ENCODE data around the gene TM2D1.
"Not testable (repeated sequence)": the region's sequence is repeated elsewhere in the genome, so short reads cannot be mapped to it uniquely, and the experiment has no call there.

Gene TM2D1

DNA sequence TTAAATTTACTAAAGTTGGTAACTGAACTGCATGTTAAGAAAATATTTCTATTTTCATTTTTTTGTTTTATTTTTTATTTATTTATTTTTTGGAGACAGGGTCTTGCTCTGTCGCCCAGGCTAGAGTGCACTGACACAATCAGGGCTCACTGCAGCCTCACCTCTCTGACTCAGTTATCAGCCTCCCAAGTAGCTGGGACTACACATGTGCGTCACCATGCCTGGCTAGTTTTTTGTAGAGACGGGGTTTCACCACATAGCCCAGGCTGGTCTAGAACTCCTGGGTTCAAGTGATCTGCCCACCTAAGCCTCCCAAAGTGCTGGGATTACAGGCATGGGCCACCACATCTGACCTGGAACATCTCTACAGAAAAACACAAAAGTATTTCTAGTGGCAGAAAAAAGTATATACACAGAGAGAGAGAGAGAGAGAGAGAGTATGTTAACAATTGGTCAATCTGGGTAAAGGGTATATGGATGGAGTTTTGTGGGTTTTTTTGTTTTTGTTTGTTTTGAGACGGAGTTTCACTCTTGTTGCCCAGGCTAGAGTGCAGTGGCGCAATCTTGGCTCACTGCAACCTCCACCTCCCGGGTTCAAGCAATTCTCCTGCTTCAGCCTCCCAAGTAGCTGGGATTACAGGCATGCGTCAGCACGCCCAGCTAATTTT lies 5.8 kb downstream of the TM2D1 start:
- DNase-seq (ENCODE audit: low read depth in 2 of 2): not testable (repeated sequence)

DNA sequence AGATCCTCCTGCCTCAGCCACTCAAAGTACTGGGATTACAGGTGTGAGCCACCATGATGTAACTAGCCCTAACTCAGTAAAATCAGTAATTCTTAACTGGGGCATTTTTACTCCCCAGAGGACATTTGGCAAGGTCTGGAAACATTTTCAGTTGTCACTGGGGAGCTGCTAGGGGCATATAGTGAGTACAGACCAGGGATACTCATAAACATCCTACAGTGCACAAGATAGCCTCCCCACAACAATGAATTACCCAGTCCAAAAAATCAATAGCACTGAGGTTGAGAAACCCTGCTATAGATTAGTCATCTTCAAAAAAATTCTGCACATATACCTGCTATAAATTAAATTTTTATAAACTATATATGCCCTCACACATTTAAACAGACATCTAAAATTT lies 13.0 kb downstream of the TM2D1 start:
- no peak for DNase-seq (ENCODE audit: low read depth in 2 of 2)

GRCh38 chr1:61711257-61711656 lies 13.7 kb downstream of the TM2D1 start:
- DNase-seq (ENCODE audit: low read depth in 2 of 2): not testable (repeated sequence)

DNA sequence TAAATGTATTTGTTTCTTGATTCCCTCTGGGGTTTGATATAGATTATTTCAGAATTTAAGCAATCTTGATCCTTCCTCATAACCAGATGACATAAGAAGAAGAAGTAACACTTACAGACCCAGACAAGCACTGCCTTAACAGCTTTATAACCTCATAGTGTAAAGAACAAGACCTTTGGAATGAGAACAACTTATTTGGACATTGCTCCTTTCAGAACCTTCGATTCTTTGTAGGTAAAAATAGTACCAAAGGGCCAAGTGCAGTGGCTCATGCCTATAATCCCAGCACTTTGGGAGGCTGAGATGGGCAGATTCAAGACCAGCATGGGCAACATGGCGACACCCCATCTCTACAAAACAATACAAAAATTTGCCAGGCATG lies 15.0 kb downstream of the TM2D1 start:
- DNase-seq (ENCODE audit: low read depth in 2 of 2): no peak

DNA sequence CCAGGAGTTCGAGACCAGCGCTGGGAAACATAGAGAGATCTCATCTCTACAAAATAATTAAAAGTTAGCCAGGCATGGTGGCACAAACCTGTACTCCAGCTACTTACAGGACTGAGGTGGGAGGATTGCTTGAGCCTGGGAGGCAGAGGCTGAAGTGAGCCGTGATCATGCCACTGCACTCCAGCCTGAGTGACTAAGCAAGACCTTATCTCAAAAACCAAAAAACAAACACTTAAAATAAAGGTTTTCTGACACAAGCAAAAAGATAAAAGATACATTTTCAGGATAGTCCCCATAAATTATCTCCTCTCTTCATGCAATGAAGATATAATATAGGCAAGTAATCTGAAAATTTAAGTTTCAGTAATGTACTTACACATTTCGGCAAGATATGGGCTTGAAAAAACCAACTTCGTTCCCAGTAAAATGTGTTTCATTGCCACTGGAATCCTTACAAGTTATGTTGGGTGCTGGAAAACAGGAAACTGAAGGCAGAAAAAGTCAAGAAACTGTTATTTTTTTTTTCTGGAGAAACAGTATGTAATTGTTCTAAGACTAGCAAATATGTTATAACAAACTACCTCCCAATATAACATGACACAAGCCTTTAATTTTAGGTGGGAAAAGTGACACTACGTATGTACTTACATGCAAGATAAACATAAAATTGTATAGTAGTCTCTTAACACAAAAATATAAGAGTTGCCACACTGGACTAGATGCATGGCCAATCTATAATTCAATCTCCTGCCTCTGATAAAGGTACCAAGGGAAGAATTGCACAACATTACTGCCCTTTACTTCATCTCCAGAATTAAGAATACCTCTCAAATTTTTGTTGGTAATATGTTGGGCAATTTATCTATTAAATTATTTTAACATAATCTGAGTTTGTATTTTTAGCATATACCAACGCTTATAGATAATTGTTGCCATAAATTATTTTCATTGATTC lies 15.7 kb downstream of the TM2D1 start:
- no peak for DNase-seq (ENCODE audit: low read depth in 2 of 2)

DNA sequence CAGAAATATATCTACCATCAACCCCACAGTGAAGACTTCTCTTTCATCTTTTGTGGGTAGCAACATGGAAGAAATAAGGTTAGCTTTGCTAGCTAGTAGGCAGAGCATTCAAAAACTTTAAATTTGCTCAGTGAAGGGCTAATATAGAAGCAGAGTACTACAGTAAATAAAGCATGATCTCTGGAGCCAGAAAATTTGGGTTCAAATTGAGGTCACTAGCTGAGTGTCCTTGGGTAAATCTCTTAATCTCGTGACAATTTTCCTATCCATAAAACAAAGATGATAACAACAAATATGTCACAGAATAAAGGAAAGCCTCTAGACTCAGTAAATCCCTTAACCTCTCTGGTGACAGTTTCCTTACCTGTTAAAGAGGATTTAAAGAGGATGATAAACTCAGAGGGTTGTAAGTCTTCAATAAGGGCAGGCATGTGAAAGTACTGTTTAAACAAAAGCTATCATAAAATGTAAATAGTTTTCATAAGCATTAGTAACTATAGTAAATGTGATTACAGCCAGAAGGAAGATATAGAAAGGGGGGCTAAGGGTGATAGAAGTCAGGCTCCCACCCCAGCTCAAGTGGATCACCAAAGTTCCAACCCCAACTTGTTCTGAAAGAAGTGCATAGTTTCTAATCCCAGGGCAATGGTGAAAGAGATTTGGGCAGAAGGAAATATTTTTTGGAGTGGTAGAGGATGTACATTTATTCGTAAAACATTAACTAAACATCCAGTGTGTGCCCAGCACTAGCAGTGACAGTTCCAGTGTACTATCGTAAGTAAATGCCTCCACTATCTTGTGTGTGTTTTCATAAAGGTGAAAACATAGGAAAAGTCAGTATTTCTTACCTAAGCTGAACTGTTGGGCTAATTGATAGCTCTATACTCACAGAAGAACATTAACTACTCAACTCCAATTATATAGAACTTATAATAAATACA lies 24.8 kb downstream of the TM2D1 start:
- DNase-seq (ENCODE audit: low read depth in 2 of 2): no peak

DNA sequence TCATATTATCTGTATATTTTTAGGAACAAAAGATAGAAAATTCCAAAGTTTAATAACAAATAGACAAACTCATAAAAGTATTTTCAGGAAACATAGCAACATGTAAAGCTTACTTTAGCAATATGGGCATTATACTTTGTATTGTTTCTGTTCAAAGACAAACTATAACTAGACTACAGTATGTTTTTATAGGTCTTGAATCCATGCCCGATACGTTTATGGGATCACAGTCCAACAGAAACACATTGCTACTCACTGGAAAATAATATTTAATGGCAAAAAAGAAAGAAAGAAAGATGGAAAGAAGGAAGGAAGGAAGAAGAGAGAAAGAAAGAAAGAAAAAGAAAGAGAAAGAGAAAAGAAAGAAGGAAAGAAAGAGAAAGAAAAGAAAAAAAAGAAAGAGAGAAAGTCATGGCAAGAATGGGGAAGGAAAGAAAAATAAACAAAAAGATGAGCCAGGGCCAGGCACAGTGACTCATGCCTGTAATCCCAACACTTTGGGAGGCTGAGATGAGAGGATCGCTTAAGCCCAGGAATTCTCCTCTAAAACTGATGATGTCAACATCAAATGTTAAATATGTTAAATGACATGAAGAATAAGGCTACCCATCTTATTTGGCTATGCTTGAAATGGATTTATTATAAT lies 32.7 kb downstream of the TM2D1 start:
- no peak for DNase-seq (ENCODE audit: low read depth in 2 of 2)

- DNase-seq (ENCODE audit: low read depth in 2 of 2): no peak
These were observed 37.0 kb downstream of the TM2D1 start for GRCh38 chr1:61687901-61688300.

- no peak for DNase-seq (ENCODE audit: low read depth in 2 of 2)
These were observed 42.0 kb downstream of the TM2D1 start for GRCh38 chr1:61682891-61683290.

DNA sequence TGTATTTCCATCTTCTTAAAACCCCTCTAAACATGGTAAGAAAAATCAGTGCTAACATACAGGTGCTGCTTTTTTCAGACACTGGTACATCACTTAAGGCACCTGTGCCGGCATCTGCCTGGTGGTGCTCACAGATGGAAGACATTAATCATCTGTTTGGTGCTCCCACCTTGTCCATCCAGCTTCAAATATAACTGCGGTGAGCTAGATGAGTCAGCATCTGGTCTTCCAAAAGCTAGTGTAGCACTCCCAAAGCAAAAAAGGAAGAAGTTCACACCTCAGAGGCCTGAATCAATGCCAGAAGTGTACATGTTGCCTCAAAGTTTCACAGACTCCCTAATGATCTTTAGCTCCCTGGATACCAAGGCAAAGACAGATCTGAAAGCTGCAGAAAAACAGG lies 44.4 kb downstream of the TM2D1 start:
- DNase-seq (ENCODE audit: low read depth in 2 of 2): no peak

DNA sequence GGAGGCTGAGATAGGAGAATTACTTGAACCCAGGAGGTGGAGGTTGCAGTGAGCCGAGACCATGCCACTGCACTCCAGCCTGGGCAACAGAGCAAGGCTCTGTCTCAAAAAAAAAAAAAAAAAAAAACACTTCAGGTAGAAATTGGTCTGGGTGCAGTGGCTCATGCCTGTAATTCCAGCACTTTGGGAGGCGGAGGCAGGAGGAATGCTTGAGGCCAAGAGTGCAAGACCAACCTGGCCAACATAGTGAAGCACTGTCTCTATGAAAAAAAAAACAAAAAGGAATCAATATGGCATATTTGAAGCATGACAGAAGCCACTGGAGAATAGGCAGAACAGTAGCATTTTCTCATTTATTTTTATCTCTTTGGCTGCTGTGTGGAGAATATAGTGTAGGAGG lies 48.1 kb downstream of the TM2D1 start:
- DNase-seq (ENCODE audit: low read depth in 2 of 2): not testable (repeated sequence)

DNA sequence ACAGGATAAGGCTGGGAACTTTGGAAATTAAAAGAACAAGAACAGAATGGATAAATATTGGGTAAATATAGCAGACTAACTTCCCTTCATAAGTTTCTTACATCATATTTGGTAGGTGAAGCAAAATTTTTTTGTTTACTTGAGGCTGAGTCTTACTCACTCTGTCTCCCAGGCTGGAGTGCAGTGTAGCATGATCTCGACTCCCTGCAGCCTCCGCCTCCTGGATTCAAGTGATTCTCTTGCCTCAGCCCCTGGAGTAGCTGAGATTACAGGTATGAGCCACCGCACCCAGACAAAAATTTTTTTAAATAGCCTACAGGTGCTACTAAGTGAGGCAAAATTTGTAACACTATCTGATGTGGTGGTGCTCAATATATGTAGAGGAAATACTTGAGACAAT lies 50.7 kb downstream of the TM2D1 start:
- no peak for DNase-seq (ENCODE audit: low read depth in 2 of 2)

GRCh38 chr1:61672376-61672775 lies 52.6 kb downstream of the TM2D1 start:
- no peak for DNase-seq (ENCODE audit: low read depth in 2 of 2)

- DNase-seq (ENCODE audit: low read depth in 2 of 2): no peak
These were observed 54.5 kb downstream of the TM2D1 start for GRCh38 chr1:61670445-61670844.

DNA sequence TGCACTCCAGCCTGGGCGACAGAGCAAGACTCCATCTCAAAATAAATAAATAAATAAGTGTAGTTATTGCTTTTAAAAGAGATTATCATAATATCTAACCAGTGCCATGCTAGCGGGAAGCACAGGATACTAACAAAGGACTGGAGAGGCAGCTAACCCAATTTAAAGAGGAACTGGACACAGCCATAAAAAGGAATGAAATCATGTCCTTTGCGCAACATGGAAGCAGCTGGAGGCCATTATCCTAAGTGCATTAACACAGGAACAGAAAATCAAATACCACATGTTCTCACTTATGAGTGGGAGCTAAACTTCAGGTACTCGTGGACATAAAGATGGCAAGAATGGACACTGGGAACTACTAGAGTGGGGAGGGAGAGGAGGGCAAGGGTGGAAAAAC lies 54.9 kb downstream of the TM2D1 start:
- DNase-seq (ENCODE audit: low read depth in 2 of 2): no peak

DNA sequence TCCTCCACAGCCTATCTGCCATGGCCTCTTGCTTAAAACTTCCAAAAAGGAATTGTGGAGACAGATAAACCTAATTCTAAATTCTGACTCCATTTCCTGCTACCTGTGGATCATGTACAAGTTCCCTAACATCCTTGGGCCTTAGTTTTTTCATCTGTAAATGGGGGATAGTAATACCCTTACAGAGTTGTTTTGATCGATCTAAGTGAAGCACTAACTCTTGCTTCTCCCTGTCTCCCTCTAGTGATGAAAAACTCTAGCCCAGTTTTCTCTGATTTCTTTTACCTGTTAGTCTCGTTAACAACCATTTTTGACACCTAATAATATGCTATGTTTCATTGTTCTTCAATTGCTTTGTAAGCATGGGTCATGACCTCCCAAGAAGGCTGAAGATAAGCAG lies 65.9 kb downstream of the TM2D1 start:
- no peak for DNase-seq (ENCODE audit: low read depth in 2 of 2)

- DNase-seq (ENCODE audit: low read depth in 2 of 2): no peak
These were observed 69.5 kb downstream of the TM2D1 start for GRCh38 chr1:61655453-61655852.

DNA sequence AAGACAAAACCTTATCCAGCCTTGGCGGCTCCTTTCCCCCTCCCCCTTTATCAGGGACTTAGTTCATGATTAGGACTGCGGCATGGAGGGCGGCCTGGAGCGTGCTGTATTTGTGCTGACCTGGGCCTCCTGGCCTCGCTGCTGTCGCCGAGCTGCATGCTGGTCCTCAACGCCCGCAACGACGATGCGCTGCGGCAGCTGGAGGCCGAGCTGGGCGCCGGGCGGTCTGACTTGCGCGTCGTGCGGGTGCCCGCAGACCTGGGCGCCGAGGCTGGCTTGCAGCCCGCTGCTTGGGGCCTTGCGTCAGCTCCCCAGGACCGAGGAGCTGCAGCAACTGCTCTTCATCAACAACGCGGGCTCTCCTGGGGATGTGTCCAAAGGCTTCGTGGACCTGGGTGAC lies 70.9 kb downstream of the TM2D1 start:
- DNase-seq (ENCODE audit: low read depth in 2 of 2): no peak

DNA sequence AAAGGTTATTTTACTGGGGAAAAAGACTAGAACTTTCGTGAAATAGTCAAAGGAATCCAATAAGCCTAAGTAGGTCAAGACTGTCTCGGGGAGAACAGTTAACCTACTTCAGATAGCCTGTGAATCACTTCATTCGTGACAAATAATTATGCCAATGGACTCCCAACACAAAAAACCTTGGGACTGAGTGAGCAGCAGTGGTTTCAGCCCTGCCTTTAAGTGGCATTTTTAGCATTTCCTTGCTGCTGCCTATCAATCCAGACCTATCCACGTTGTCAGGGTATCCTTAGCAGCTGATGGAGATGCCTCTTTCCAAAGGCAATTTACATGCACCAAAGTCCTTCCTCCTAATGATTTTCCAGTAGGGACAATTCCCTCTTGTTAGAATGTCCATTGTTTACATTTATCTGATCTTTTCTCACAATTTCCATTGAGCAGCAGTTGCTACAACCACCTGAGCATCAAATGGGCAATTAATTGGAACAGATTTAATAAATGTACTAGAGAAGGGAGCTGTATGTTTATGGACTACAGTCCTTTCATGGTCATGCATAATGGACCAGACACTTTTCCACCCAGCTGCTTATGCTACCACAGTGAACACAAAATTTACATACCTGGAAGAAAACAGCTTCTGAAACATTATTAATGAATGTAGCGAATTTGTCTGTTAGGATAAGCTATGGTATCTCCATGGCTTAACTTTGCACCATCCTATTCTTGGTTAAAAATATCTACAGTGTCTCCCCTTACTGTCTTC lies 75.8 kb downstream of the TM2D1 start:
- no peak for DNase-seq (ENCODE audit: low read depth in 2 of 2)

DNA sequence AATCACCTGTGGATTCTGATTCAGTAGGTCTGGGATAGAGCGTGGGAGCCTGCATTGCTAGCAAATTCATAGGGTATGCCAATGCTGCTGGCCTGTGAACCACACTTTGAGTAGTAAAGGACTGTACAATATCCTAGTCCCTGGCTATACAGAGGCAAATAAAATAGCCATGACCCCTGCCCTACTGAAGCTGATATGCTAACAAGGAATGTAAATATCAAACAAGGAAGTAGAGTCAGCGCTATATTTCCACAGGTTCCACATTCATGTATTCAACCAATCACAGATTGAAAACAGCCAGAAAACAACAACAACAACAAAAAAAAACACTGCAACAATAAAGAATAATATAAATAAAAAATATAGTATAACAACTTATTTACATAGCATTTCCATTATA lies 77.8 kb downstream of the TM2D1 start:
- DNase-seq (ENCODE audit: low read depth in 2 of 2): no peak

DNA sequence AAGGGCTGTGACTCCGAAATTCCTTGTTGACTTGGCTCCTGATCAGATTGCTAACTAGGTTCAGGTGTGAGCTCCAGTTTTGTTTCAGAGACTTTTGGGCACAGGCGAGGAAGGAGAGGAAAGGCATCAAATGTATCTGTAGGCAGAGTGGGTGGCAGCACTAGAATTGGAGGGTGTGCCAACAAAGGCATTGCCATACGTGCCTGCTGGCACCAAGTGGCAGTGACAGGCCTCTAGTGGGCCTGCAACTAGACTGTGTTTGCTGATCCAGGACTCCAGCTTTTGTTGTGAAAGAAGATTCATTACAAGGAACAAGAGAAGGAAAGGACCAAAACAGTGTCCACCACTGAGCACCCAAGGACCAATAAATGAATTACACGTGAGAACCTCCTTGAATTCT lies 79.5 kb downstream of the TM2D1 start:
- DNase-seq (ENCODE audit: low read depth in 2 of 2): no peak
